HG03025 (cell line): Measurements from ENCODE around the gene TFCP2L1.

ENCODE experiments used
- ATAC-seq: cut with Tn5 transposase; IDR thresholded peaks from one replicate; pipeline ENCODE4 v1.9.1; 2021; ENCODE audit warnings: mild to moderate bottlenecking, moderate library complexity; ENCODE audit not compliant: unreplicated experiment, low FRiP score

The TFCP2L1 gene

DNA sequence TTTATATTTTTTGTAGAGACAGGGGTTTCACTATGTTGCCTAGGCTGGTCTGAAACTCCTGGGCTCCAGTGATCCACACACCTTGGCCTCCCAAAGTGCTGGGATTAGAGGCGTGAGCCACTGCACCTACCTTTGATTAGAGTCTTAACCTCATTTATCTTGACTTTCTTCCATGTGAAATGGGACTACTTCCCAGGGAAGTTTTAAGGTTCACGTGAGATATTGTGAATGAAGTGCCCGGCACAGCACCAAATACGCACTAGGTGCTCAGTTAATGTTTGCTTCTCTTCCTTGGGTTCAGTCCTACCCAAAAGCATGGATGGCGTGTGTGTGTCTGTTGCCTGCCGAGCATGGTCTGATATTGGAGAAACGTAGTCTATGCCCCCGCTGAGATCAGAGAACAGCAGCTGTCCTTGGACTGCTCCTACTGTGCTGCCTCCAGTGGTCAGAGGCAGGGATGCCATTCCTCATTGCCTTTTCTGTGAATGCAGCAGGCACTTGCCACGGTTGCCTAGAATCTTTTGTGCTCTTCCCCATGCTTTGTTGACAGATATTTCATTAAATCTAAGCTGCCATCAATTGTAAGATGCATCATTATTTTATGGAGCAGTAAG lies 12.3 kb upstream of the TFCP2L1 start:
- ATAC-seq: no peak

DNA sequence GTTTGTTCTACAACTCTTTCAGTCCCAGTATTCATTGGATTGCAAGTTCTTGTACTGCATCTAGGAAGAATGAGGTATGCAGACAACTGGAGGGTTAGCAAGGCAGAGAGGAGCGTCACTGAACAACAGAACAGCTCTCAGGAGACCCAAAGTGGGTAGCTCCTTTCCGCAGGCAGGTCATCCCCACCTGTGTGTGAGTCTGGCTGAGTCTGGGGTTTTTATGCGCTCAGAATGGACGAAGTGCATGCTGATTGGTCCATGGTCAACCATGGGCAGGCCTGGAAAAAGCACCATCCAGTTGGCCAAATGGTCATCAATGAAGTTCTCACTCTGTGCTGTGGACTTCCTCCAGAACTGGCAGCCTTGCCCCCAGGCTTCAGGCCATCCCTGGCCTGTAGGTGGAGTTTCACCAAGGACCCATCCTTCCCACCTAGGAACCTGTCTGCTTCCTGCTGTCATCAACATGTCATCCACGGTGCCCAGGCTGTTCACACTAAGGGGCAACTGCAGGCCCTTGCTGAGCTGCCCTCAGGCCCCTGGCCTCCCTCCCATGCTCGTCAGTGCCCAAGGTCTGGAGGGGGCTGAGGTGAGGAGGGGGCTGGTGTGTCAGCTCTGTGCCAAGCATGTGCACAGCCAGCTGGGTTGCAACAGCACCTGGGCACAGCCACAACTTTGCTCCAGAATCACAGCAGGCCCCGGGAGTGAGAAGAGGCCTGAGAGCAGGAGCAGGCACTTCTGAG lies 11.1 kb upstream of the TFCP2L1 start:
- no peak for ATAC-seq

DNA sequence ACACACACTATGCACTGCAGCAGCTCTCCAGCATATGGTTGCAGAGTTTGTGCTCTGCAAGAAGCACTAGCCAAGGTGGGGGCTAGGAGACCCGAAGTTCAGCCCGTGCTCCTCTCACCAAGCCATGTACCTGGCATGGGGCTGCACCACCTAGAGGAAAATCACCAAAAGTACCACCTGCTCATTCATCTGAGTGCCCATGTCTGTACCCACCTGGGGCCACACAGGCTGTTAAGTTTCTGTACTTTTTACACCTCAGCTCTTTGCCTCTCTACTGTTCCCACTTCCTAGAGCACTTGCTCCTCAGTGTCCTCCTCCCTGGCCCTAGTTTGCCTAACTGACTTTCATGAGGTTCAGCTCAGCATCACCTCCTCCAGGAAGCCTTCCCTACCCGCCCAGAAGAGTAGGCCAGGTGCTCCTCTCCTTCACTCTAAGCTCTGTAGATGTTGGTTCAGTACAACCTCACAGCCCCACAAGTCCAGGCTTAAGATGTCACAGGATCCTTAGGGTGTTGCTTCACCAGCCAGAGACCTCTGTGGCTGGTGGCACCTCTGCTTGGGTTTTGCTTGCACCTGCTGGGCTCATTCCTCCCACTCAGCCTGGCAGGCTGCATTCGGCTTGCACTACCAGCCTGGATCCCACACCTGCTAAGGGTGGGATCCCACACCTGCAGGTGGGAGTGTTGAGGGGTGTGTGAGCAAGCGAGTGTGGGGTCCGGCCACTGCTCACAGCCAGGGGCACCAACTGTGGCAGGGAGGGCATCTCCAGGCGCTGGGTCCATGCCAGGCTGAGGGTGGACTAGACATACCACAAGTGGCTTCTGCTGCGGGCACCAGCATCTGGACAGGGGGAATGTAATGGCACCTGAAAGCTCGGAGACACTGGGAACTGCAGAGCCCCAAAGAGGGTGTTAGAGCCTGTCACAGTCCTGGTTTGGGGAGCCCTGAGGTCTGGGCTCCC lies 10.2 kb upstream of the TFCP2L1 start:
- no peak for ATAC-seq

DNA sequence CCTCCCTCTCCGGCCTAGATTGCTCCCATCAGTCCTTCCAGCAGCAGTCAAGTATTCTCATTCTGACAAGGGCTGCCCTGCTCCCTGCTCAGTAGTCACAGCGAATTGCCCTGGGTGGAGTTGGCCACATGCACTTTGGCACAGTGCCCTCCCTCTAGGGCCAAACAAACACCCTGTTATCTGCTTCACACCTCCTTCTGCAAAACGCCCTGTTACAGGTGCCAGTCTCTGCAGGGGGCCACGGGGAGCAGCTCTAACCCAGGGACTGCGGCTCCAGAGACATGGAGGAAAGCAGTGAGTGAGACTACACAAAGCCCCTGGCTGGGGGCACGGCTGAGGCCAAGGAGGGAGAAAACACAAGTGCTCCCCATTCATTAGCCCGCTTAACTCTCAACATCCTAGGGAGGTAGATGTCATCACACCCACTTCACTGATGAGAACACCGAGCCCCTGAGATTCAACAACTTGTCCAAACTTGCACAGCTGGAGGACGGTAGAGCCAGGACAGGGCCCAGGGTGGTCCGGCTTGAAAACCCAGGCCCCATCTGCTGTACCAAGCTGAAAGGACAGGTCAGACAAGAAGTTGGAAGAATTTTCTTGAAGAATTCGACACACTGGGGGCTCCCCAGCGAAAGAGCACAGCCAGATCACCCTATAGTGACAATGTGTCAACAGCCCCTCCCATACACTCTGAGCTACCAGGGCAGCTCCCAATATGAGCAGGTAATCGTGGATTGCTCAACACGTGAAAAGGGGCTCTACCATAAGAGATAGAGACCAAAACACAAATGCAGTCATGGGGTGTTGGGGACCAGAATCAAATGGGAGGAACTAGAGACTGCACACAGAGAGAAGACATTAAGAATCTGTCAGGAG lies 8.7 kb upstream of the TFCP2L1 start:
- ATAC-seq: no peak

DNA sequence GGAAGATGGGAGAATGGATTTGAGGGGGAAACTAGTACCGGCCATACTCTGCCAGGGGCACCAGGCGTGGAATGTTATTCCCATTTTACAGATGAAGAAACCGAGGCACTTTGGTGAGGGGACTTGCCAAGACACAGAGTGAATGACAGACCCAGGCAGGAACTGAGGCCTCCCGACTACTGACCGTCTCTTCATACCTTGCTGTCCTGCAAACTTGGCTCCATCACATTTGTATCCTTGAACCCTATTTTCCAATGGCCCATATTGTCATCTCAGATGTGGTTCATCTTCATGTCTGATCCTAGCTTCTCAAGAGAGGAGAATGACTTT lies 6.2 kb upstream of the TFCP2L1 start:
- no peak for ATAC-seq

DNA sequence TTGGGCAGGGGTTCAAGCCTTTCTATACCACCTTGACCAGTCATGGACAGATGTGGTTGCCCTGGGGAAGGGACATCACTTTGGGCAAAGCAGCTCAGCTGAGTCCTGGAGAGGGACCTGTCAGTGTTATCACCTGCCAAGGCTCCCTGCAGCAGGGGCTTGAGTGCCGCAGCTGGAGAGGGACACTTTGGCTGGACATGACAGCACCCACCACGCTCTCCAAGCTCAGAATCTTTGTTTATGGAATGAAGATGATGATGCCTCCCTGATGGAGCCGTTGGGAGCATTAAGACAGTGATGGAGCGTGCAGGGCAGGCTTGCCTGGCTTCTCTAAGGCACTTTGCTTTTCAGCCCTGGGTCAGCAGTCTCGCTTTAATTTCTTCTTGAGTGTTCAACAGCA lies 4.3 kb upstream of the TFCP2L1 start:
- no peak for ATAC-seq

DNA sequence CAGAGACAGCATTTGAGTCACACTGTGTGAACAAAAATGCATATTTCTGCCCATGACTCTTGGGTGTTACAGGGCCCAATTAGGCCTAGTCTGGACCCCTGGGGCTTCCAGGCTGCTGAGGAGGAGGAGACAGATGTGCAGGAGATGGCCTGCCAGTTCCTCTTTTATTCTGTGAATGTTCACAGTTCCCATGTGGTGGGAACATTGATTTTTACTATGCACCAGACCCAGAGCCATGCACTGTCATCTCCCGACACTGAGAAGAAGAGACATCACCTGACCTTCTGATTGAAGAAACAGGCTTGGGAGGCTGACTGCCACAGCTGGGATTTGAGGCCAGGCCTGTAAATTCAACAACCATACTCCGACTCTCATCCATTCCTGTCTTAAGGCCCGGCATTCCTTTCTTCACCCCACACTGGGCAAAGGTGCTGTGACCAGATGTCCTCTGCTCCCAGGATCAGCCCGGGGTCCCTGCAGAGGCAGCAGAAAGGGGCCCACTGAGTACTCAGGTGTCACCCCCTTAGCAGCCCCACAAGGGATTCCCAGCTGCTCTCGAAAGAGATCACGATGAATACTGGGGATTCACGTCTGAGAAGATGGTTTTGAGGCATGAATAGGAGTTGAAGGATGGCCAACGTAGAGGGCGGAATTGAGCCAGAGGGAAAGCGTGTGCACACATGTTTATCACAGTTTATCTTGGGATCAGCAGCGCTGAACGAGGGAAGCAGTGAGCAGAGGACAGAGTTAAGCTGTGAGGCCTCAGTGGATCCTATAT lies 3.6 kb upstream of the TFCP2L1 start:
- ATAC-seq: no peak

DNA sequence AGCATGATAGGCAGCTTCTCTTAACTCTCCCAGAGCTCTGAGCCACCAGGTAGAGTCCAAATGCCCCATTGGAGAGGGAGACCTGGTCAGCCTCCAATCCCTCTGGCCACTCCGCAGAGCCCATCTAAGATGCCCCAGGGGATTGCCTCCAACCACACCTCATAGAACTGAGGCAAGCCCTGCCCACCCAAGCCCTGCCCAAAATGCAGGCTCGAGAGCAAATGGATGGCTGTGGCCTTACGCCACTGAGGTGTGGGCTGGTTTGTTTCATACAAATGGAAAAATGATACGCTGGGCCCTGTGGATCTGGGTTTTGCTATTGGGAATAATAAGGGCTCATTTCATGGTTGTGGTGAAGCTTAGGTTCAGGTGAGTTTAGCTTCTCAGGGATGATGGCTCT lies 3.0 kb upstream of the TFCP2L1 start:
- no peak for ATAC-seq

DNA sequence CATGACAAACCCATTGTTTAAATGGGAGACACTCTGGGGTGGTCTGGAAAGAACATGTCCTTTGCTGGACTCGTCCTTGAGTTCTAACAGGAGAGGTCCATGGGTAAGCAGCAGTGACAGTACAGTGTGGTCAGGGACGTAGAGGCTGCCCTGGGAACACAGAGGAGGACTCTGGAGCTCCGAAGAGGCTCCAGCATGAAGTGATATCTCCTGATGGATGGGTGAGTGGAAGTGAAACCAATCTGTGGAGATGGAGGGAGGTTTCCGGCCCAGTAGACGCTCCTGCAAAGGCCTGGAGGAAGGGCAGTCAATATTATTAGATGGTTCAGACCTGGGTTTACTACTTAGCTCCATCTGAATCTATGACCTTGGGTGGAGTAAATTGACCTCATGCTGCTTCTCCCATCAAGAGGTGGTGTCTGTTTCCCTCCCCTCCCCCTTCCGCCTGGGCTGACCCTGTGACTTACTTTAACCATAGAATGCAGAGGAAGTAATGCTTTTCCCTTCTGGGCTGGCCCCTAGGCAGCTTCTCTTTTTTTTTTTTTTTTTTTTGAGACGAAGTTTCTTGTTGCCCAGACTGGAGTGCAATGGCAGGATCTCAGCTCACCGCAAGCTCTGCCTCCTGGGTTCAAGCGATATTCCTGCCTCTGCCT lies 2.3 kb upstream of the TFCP2L1 start:
- ATAC-seq: no peak

DNA sequence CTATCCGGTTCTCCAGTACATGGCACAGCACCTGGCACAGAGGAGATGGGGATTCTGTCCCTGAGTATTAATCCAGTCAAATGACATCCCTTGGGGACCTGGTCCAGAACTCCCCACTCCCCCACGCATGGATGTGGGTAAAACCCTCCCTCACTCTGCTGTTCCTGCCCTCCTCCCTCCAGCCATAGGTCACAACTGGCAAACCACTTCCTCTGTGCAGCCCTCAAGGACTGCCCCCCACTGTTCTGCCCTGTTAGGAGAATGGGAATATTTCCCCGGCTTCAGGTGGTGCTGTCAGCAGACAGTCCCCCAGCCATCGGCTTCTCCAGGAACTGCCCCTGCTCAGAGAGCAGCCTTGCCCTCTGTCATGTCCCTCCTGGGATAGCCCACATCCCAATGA lies 1.5 kb upstream of the TFCP2L1 start:
- no peak for ATAC-seq

DNA sequence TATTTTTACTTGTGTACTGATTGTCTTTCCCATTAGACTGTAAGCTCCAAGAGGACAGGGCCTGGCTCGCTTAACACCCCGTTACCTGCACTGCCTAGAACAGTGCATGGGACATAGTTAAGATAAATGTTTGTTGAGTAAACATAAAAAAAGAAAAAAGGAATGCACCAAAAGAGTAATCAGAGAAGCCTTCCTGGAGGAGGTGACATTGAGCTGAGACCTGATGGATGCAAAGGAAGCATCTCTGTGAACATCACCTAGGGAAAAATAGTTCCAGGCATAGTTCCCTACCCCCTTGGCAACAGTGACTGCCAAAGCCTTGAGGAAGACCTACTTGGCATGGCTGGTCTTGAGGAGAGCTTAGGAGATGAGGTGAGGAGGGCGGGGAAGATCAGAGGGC lies 924 bp upstream of the TFCP2L1 start:
- no peak for ATAC-seq

DNA sequence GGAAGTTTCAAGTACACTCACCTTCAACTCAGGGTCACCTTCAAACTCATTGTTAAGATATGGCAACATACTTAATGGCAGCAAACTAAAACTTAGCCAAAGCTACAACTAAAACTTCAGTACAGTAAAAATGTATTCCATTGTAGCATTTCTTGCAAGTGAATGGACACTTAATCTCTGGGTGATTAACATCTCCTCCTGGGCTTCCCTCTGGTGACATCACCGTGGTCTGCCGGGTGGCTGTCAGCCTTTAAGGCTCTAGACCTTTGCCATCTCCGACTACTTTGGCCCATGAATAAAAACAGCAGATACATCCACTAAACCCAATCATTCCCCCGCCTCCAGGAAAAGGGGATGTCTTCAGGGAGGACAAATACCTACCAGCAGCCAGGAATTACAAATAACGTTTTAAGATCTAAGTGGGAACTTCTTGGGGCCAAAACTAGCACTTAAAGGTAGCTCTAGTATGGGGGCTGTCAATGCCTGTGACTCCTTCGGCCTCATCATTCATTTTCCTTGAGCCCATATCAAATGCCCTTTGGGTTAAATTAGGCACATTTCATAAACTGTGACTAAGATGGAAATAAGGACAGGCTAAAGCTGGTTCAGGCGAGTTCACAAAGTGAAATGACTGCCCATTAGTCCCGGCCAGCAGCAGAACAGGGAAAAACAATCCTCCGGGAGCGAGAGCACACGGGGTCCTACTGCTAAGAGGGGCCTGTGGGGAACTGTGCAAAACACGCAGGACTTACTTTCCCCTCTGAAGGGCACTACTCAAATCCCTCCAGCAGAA lies 1.1 kb downstream of the TFCP2L1 start:
- no peak for ATAC-seq

DNA sequence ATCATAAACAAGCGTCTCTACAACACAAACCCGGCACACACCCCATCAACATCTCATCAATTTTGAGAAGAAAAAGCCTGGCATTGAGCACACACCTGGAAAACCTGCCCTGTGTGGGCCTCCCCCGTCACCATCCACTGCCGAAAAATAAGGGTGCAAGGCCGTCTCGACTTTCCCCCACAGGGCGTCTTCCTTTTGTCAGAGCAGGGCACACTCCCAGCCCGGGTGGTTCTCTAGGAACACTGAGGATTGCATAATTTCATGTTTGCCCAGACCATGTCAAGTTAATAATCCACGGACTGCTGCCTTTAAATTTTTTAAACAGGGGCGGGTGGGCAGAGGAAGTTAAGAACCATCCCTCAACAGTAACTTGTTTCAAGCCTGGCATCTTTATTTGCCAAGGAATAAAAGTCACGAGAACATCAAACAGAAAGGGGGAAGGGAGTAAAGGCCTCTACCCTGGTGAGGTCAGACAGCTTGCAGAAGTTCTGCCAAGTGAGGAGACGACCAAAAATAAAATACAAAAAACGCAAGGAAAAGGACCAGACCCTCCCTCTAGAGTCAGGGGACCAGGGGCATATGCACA lies 2.1 kb downstream of the TFCP2L1 start:
- no peak for ATAC-seq

DNA sequence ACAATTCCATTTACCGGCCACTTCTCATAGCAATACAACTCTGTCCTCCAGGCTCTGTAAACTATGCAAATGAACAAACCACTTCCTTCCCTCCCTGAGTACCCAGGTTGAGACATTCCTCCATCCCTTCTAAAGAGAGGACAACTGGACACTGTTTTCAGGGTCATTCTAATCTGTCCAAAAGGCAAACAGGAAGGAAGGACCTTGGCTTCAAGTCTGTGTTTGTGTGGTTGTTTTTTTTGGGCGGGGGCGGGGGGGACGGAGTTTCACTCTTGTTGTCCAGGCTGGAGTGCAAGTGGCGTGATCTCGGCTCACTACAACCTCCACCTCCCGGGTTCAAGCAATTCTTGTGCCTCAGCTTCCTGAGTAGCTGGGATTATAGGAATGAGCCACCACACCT lies 3.3 kb downstream of the TFCP2L1 start:
- ATAC-seq: no peak

DNA sequence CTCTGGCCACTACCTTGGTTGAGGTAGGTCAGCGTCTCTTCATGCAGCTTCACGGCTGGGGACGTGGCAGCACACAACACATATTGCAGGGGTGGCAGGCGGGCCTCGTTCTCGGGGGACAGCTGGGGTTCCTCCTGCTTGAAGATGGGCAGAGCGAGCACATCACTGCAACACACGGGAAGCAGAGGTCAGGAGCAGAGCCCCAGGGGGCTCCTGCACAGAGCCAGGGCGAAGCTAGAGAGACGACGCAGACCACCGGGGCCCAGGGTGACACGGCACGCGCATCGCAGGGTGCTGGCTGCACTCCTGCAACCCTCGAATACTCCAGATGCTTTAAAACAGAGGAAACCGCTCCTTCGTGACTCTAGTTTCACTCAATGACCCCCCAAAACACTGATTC lies 3.9 kb downstream of the TFCP2L1 start:
- no peak for ATAC-seq

DNA sequence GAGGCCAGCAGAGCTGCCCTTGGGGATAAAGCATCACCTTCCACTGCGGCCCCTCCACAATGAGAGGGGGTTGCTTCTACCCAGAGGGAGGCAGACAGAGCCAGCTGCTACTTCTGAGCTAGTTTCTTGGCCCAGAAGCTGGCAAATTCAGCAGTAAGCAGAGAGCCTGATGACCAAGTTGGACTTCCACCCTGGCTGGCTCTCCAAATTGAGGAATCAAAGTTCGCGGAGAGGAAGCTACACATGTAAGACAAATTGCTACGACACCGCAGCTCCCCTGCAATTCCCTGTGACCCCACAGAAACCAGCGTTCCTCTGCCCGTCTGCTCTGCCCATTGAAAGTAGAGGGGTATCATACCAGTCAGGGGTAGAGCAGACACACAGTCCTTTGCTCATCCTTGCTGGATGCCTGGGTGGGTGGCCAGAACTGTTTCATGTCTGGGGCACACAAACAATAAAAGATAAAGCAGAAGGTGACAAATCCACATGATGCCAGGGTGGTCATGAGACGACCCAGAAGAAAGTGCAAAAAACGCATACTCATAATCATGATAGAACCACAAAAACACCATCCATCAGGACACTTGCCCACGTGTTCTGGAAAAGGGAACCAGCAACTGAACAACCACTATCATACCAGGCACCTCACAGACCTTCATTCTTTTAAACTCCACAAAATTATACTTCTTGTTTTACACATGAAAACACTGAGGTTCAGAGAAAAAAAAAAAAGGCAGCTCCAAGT lies 5.4 kb downstream of the TFCP2L1 start:
- ATAC-seq: no peak

DNA sequence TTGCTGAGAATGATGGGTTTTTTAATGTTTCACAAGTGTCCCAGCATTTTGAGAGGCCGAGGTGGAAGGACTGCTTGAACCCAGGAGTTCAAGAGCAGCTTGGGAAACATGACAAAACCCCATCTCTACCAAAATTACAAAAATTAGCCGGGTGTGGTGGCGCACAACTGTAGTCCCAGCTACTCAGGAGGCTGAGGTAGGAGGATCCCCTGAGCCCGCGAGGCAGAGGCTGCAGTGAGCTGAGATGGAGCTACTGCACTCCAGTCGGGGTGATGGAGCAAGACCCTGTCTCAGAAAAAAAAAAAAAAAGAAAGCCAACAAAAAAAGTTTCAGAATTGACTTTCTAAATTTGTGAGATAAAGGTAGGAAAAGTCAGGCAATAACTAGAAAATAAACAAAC lies 8.7 kb downstream of the TFCP2L1 start:
- no peak for ATAC-seq
